Neural cell (in vitro differentiated cells): ENCODE results near the gene SMCO2. TPM values are rescaled to one million over a fixed set of nuclear protein-coding genes. Genes with fewer than 3 reads are reported as not detected.

Source experiments
- H2AFZ ChIP-seq: fragments of 200-600, 300-800 bp; sonication (generic), shearing (Covaris generic); 2 replicates; pipeline ENCODE4 v1.6.0; 2014; ENCODE audit warnings: low read depth, mild to moderate bottlenecking, antibody characterized with exemption, low read length, moderate library complexity
- H3F3A ChIP-seq: fragments of 200-600 bp; shearing (Covaris generic); 2 replicates; pipeline ENCODE4 v1.6.1; 2016; ENCODE audit warnings: mild to moderate bottlenecking, moderate library complexity, mixed read lengths, antibody characterized with exemption, low read length; ENCODE audit not compliant: insufficient read depth, poor library complexity, severe bottlenecking
- H3K27ac ChIP-seq: fragments of 200-600, 300-800 bp; sonication (generic), shearing (Covaris generic); 2 replicates; pipeline ENCODE4 v1.5.1; 2014; ENCODE audit warnings: mild to moderate bottlenecking, low read length, moderate library complexity
- H3K27me3 ChIP-seq: fragments of 300-800, 200-600 bp; sonication (generic), shearing (Covaris generic); 2 replicates; pipeline ENCODE4 v1.6.0; 2014; ENCODE audit warnings: mild to moderate bottlenecking, low read depth, low read length, moderate library complexity; ENCODE audit not compliant: insufficient read depth
- H3K36me3 ChIP-seq: fragments of 300-800, 200-600 bp; sonication (generic), shearing (Covaris generic); 2 replicates; pipeline ENCODE4 v1.5.1; 2014; ENCODE audit warnings: mild to moderate bottlenecking, antibody characterized with exemption, low read length, moderate library complexity; ENCODE audit not compliant: insufficient read depth
- H3K4me2 ChIP-seq: fragments of 300-800, 200-600 bp; sonication (generic), shearing (Covaris generic); 2 replicates; pipeline ENCODE4 v1.6.0; 2014; ENCODE audit warnings: mild to moderate bottlenecking, low read length
- H3K4me3 ChIP-seq: fragments of 300-800, 200-600 bp; sonication (generic), shearing (Covaris generic); 2 replicates; pipeline ENCODE4 v1.5.1; 2014; ENCODE audit warnings: mild to moderate bottlenecking, low read length, moderate library complexity
- H3K79me2 ChIP-seq: fragments of 200-600 bp; shearing (Covaris generic); replicated peaks from 2 replicates; pipeline ENCODE4 v1.6.0; 2014; ENCODE audit warnings: mild to moderate bottlenecking, low read length, moderate library complexity; ENCODE audit not compliant: insufficient read depth
- H3K9ac ChIP-seq: fragments of 300-800, 200-600 bp; sonication (generic), shearing (Covaris generic); 2 replicates; pipeline ENCODE4 v1.6.1; 2016; ENCODE audit warnings: mild to moderate bottlenecking, low read length, mixed read lengths
- H3K9me2 ChIP-seq: fragments of 200-600 bp; shearing (Covaris generic); 2 replicates; pipeline ENCODE4 v1.6.1; 2016; ENCODE audit warnings: mild to moderate bottlenecking, low read length, mixed read lengths; ENCODE audit not compliant: insufficient read depth
- H3K9me3 ChIP-seq: fragments of 200-600, 300-800 bp; sonication (generic), shearing (Covaris generic); 2 replicates; pipeline ENCODE4 v1.6.1; 2016; ENCODE audit warnings: mild to moderate bottlenecking, mixed run types, low read length, moderate library complexity, mixed read lengths
- H4K20me1 ChIP-seq: fragments of 200-600 bp; shearing (Covaris generic); 2 replicates; pipeline ENCODE4 v1.6.1; 2016; ENCODE audit warnings: mild to moderate bottlenecking, mixed run types; ENCODE audit not compliant: insufficient read depth
- EP300 ChIP-seq: fragments of 450-650 bp; conservative IDR thresholded peaks from 2 replicates; pipeline ENCODE4 v1.6.1; 2014; ENCODE audit warnings: antibody characterized with exemption, mild to moderate bottlenecking, moderate library complexity; ENCODE audit not compliant: poor library complexity, severe bottlenecking
- EZH2 ChIP-seq: fragments of 200-600, 300-800 bp; shearing (Covaris generic), sonication (generic); IDR thresholded peaks from 2 replicates; pipeline ENCODE4 v1.6.1; 2014; ENCODE audit warnings: antibody characterized with exemption, low read length, borderline replicate concordance, mild to moderate bottlenecking; ENCODE audit not compliant: insufficient read depth, poor library complexity, severe bottlenecking
- MXI1 ChIP-seq: fragments of 450-650 bp; conservative IDR thresholded peaks from 2 replicates; pipeline ENCODE4 v1.6.1; 2014; ENCODE audit warnings: antibody characterized with exemption, mild to moderate bottlenecking; ENCODE audit not compliant: poor library complexity, severe bottlenecking
- POLR2AphosphoS5 ChIP-seq: IDR thresholded peaks from 2 replicates; pipeline ENCODE4 v1.6.1; 2012
- RAD21 ChIP-seq: fragments of 450-650 bp; conservative IDR thresholded peaks from 2 replicates; pipeline ENCODE4 v1.6.1; 2014; ENCODE audit warnings: antibody characterized with exemption, mild to moderate bottlenecking, moderate library complexity
- SMC3 ChIP-seq: fragments of 450-650 bp; conservative IDR thresholded peaks from 2 replicates; pipeline ENCODE4 v1.6.1; 2014; ENCODE audit warnings: antibody characterized with exemption, mild to moderate bottlenecking, moderate library complexity; ENCODE audit not compliant: poor library complexity
- TAF1 ChIP-seq: IDR thresholded peaks from 2 replicates; pipeline ENCODE4 v1.6.1; 2012; ENCODE audit warnings: low read depth
- polyA plus RNA-seq: library from polyadenylated mRNA; depleted of rRNA; stranded (reverse); fragments of >200 nt; gene quantifications from 2 replicates; pipeline ENCODE4 v1.2.3, GENCODE V29; 2014
- TF ChIP-seq, protein P1 (sequence below): fragments of 450-650 bp; IDR thresholded peaks from 2 replicates; pipeline ENCODE4 v1.5.1; 2014; ENCODE audit warnings: antibody characterized with exemption, mild to moderate bottlenecking, moderate library complexity; ENCODE audit not compliant: poor library complexity, severe bottlenecking
- TF ChIP-seq, protein P2 (sequence below): IDR thresholded peaks from 2 replicates; pipeline ENCODE4 v1.6.1; 2012; ENCODE audit warnings: borderline replicate concordance

Gene SMCO2
- polyA plus RNA-seq, 1 donor from 2014 or later, result not detected

DNA sequence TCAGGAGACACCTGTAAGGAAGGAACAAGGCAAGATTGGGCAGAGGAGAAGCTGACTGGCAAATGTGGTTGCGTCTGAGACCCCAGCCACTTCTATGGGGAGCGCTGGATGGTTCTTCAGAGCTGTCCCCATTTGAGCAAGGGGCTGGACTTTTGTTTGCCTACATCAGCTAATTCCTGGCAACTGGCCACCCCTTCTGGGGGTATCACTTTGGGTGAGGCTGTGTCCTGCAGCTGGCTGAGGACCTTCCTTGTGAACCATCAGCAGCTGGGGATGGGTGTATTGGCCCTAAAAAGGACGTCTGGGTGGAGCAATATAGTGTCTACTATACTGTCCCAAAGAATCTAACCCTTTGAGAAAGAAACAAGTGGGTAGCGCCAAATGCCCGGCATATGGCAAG is 101.1 kb downstream of the SMCO2 start:
- Histone ChIP-seq H3K9ac (no peak overlapping the region), H3K79me2 (no peaks in the 10 kb centered on the region), H3K4me2 (no peak overlapping the region), H3K9me3 (no peaks in the 10 kb centered on the region), H3K9me2 (no peaks in the 10 kb centered on the region), H4K20me1 (no peaks in the 10 kb centered on the region), H3K27ac (no peak overlapping the region), H3K27me3 (no peaks in the 10 kb centered on the region), H3K4me3 (no peak overlapping the region), H3F3A (no peaks in the 10 kb centered on the region), H3K36me3 (no peaks in the 10 kb centered on the region), H2AFZ (no peak overlapping the region)
- TF ChIP-seq SMC3 (no peak), EP300 (no peak), EZH2 (no peak), MXI1 (no peak), POLR2AphosphoS5 (no peak), RAD21 (no peak)
- TF ChIP-seq, protein P1, sequence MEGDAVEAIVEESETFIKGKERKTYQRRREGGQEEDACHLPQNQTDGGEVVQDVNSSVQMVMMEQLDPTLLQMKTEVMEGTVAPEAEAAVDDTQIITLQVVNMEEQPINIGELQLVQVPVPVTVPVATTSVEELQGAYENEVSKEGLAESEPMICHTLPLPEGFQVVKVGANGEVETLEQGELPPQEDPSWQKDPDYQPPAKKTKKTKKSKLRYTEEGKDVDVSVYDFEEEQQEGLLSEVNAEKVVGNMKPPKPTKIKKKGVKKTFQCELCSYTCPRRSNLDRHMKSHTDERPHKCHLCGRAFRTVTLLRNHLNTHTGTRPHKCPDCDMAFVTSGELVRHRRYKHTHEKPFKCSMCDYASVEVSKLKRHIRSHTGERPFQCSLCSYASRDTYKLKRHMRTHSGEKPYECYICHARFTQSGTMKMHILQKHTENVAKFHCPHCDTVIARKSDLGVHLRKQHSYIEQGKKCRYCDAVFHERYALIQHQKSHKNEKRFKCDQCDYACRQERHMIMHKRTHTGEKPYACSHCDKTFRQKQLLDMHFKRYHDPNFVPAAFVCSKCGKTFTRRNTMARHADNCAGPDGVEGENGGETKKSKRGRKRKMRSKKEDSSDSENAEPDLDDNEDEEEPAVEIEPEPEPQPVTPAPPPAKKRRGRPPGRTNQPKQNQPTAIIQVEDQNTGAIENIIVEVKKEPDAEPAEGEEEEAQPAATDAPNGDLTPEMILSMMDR, result no peak
- TF ChIP-seq, protein P2, sequence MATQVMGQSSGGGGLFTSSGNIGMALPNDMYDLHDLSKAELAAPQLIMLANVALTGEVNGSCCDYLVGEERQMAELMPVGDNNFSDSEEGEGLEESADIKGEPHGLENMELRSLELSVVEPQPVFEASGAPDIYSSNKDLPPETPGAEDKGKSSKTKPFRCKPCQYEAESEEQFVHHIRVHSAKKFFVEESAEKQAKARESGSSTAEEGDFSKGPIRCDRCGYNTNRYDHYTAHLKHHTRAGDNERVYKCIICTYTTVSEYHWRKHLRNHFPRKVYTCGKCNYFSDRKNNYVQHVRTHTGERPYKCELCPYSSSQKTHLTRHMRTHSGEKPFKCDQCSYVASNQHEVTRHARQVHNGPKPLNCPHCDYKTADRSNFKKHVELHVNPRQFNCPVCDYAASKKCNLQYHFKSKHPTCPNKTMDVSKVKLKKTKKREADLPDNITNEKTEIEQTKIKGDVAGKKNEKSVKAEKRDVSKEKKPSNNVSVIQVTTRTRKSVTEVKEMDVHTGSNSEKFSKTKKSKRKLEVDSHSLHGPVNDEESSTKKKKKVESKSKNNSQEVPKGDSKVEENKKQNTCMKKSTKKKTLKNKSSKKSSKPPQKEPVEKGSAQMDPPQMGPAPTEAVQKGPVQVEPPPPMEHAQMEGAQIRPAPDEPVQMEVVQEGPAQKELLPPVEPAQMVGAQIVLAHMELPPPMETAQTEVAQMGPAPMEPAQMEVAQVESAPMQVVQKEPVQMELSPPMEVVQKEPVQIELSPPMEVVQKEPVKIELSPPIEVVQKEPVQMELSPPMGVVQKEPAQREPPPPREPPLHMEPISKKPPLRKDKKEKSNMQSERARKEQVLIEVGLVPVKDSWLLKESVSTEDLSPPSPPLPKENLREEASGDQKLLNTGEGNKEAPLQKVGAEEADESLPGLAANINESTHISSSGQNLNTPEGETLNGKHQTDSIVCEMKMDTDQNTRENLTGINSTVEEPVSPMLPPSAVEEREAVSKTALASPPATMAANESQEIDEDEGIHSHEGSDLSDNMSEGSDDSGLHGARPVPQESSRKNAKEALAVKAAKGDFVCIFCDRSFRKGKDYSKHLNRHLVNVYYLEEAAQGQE, result no peak

DNA sequence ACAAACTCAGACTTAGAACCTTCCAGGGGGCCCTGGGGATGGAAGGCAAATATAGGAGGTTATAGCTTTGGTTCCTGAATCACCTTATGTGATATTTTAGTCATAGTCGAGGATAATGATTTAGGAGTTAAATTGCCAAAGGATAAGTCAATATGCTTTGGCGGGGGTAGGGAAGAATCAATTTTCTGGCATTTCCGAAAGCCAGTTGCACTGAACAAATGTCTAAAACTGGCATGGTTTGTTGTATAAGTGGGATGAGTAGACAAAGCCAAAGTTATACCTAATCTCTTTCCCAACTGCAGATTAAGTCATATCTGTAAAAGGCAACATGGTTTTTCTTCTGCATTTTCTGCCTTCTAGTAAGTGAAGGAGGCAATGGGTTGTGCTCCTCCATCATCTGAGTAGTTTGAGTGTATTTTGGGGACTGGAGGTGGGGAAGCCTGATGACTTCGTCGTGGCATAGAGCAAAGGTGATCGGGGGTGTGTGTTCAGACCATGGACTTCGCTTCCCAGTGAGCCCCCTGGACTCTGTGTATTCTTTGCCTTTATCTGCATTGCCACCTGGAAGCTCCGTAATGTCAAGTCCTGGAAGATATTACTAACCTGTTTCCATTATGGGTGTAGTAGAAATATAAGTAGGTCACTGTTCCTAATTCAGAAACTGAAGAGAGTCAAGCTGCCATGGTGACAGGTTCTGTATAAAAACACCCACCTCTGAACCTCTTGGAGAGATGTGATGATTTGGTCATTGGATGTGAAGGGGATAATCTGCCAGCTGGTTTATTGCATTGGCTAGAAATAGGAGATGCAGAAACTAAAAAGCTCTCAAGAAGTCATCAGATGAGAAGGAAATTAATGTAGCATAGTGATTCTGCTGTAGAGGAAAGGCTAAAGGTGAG is 102.0 kb downstream of the SMCO2 start:
- no peaks in the 10 kb centered on the region for H3K9me3 ChIP-seq
- no peak overlapping the region for H3K9ac ChIP-seq
- no peaks in the 10 kb centered on the region for H3K79me2 ChIP-seq
- no peak overlapping the region for H3K27ac ChIP-seq
- no peaks in the 10 kb centered on the region for H3K27me3 ChIP-seq
- no peaks in the 10 kb centered on the region for H3K36me3 ChIP-seq
- H2AFZ ChIP-seq, result no peak overlapping the region
- H3K9me2 ChIP-seq, result no peaks in the 10 kb centered on the region
- no peak overlapping the region for H3K4me2 ChIP-seq
- no peak overlapping the region for H3K4me3 ChIP-seq
- TF ChIP-seq SMC3 (no peak), RAD21 (no peak), EZH2 (no peak), POLR2AphosphoS5 (no peak), MXI1 (no peak), TAF1 (no peak), EP300 (no peak)
- TF ChIP-seq, protein P2, result no peak
- TF ChIP-seq, protein P1, result no peak
- H3F3A ChIP-seq, result no peaks in the 10 kb centered on the region
- no peaks in the 10 kb centered on the region for H4K20me1 ChIP-seq
